ENCODE measurements around the gene LPCAT3.

- no peak for TF ChIP-seq CTCF (conservative IDR thresholded peaks at IDR 0.05; ENCODE audit: low read depth, low read length)
- TF ChIP-seq POLR2A (IDR thresholded peaks at IDR 0.05; ENCODE audit: low read depth, low read length): no peak
- TF ChIP-seq RFX5 (IDR thresholded peaks at IDR 0.05; ENCODE audit: low read depth, low read length): no peak
- TF ChIP-seq RCOR1 (IDR thresholded peaks at IDR 0.05; ENCODE audit: insufficient replicate concordance, low read length): no peak
- no peak for TF ChIP-seq SMC3 (IDR thresholded peaks at IDR 0.05; ENCODE audit: low read depth, low read length)
- TF ChIP-seq ELK1 (IDR thresholded peaks at IDR 0.05; ENCODE audit: borderline replicate concordance, low read depth, low read length): no peak
- no peak for TF ChIP-seq CHD1 (IDR thresholded peaks at IDR 0.05; ENCODE audit: low read depth, low read length)
- no peak for TF ChIP-seq RAD21 (IDR thresholded peaks at IDR 0.05; ENCODE audit: low read length)
Measured at GRCh38 chr12:6934110-6934509, 84.2 kb downstream of the LPCAT3 start.

Measured in IMR-90 (cell line).